Measurements from ENCODE around the gene GNG10. TPM values are rescaled to one million over a fixed set of nuclear protein-coding genes. Genes with fewer than 3 reads are reported as not detected.

Gene GNG10
- total and polyA plus RNA-seq, 2 donors (not counting 1 experiment from before 2014, with no cell fraction given) = 64.1 to 109 TPM

- H3K9me3 ChIP-seq (ENCODE audit: control insufficient read depth, insufficient read depth, low read depth, low read length) = no peaks in the 10 kb centered on the region
- H4K20me1 ChIP-seq (ENCODE audit: control insufficient read depth, extremely low read depth, insufficient read depth, low read length) = no peaks in the 10 kb centered on the region
- H3K36me3 ChIP-seq (ENCODE audit: control insufficient read depth, insufficient read depth, low read length) = no peaks in the 10 kb centered on the region
- H3K4me3 ChIP-seq (replicated peaks in 1 of 4; ENCODE audit: control extremely low read depth in 1 of 4, insufficient read depth in 1 of 4, low read depth in 3 of 4, low read length in 4 of 4) = no peak overlapping the region
- no peaks in the 10 kb centered on the region for H3K79me2 ChIP-seq (ENCODE audit: control insufficient read depth, insufficient read depth, low read length)
- H3K27me3 ChIP-seq (ENCODE audit: control insufficient read depth, insufficient read depth, low read length) = no peaks in the 10 kb centered on the region
- H3K27ac ChIP-seq (ENCODE audit: insufficient read depth, low read length) = no peak overlapping the region
- no peak overlapping the region for H2AFZ ChIP-seq (ENCODE audit: low read length)
- no peak for TF ChIP-seq CTCF (conservative IDR thresholded peaks at IDR 0.05 in 1 of 2, IDR thresholded peaks at IDR 0.05 in 1 of 2; ENCODE audit: low read depth in 1 of 2, low read length in 2 of 2)
- TF ChIP-seq EZH2 (IDR thresholded peaks at IDR 0.05; ENCODE audit: low read length, missing control alignments) = no peak
- no peak overlapping the region for H3K9ac ChIP-seq (ENCODE audit: insufficient read depth, low read length)
- DNase-seq (ENCODE audit: low read depth in 2 of 2) = no peak
- no peaks in the 10 kb centered on the region for H3K4me1 ChIP-seq (ENCODE audit: control insufficient read depth, extremely low read depth, insufficient read depth, low read length)
- no peak overlapping the region for H3K4me2 ChIP-seq (ENCODE audit: extremely low read depth, insufficient read depth, low read length)
Measured at GRCh38 chr9:111696796-111697195, 35.4 kb downstream of the GNG10 start.

GRCh38 chr9:111700776-111701175 is 39.4 kb downstream of the GNG10 start:
- Histone ChIP-seq H3K27ac (ENCODE audit: insufficient read depth, low read length) (no peak overlapping the region), H3K79me2 (ENCODE audit: control insufficient read depth, insufficient read depth, low read length) (no peaks in the 10 kb centered on the region), H3K9ac (ENCODE audit: insufficient read depth, low read length) (no peak overlapping the region), H3K9me3 (ENCODE audit: control insufficient read depth, insufficient read depth, low read depth, low read length) (no peaks in the 10 kb centered on the region), H3K27me3 (ENCODE audit: control insufficient read depth, insufficient read depth, low read length) (no peaks in the 10 kb centered on the region), H2AFZ (ENCODE audit: low read length) (no peak overlapping the region), H3K4me2 (ENCODE audit: extremely low read depth, insufficient read depth, low read length) (no peak overlapping the region), H3K4me3 (replicated peaks in 1 of 4; ENCODE audit: control extremely low read depth in 1 of 4, insufficient read depth in 1 of 4, low read depth in 3 of 4, low read length in 4 of 4) (no peak overlapping the region), H3K36me3 (ENCODE audit: control insufficient read depth, insufficient read depth, low read length) (no peaks in the 10 kb centered on the region), H3K4me1 (ENCODE audit: control insufficient read depth, extremely low read depth, insufficient read depth, low read length) (no peaks in the 10 kb centered on the region), H4K20me1 (ENCODE audit: control insufficient read depth, extremely low read depth, insufficient read depth, low read length) (no peaks in the 10 kb centered on the region)
- no peak for DNase-seq (ENCODE audit: low read depth in 2 of 2)
- TF ChIP-seq CTCF (conservative IDR thresholded peaks at IDR 0.05 in 1 of 2, IDR thresholded peaks at IDR 0.05 in 1 of 2; ENCODE audit: low read depth in 1 of 2, low read length in 2 of 2) (no peak), EZH2 (IDR thresholded peaks at IDR 0.05; ENCODE audit: low read length, missing control alignments) (no peak)

- Histone ChIP-seq H3K36me3 (ENCODE audit: control insufficient read depth, insufficient read depth, low read length) (no peaks in the 10 kb centered on the region), H3K9me3 (ENCODE audit: control insufficient read depth, insufficient read depth, low read depth, low read length) (no peaks in the 10 kb centered on the region), H3K27me3 (ENCODE audit: control insufficient read depth, insufficient read depth, low read length) (no peaks in the 10 kb centered on the region), H3K79me2 (ENCODE audit: control insufficient read depth, insufficient read depth, low read length) (no peaks in the 10 kb centered on the region), H3K4me1 (ENCODE audit: control insufficient read depth, extremely low read depth, insufficient read depth, low read length) (no peaks in the 10 kb centered on the region), H3K4me2 (ENCODE audit: extremely low read depth, insufficient read depth, low read length) (no peak overlapping the region), H2AFZ (ENCODE audit: low read length) (no peak overlapping the region), H3K27ac (ENCODE audit: insufficient read depth, low read length) (no peak overlapping the region), H3K4me3 (replicated peaks in 1 of 4; ENCODE audit: control extremely low read depth in 1 of 4, insufficient read depth in 1 of 4, low read depth in 3 of 4, low read length in 4 of 4) (no peak overlapping the region), H3K9ac (ENCODE audit: insufficient read depth, low read length) (no peak overlapping the region), H4K20me1 (ENCODE audit: control insufficient read depth, extremely low read depth, insufficient read depth, low read length) (no peaks in the 10 kb centered on the region)
- no peak for DNase-seq (ENCODE audit: low read depth in 2 of 2)
- TF ChIP-seq EZH2 (IDR thresholded peaks at IDR 0.05; ENCODE audit: low read length, missing control alignments) = no peak
Measured at GRCh38 chr9:111704503-111704902, 43.1 kb downstream of the GNG10 start.
